SK-N-SH (cell line): Measurements from ENCODE around the gene ABCC3.

ENCODE experiments used
- CHD2 ChIP-seq: fragments of 150-350 bp; IDR thresholded peaks from 2 replicates; pipeline ENCODE4 v1.6.1; 2018; ENCODE audit warnings: low read length; ENCODE audit not compliant: partially characterized antibody
- EP300 ChIP-seq, 2 experiments: IDR thresholded peaks; 2 replicates each; pipeline versions ENCODE4 v1.4.0 to v1.6.1; 2012; ENCODE audit warnings: borderline replicate concordance in 1 of 2, low read depth in 1 of 2, low read length in 1 of 2
- EZH2phosphoT487 ChIP-seq: fragments of 200-600 bp; sonication (generic); IDR thresholded peaks from 2 replicates; pipeline ENCODE4 v1.6.1; 2017; ENCODE audit warnings: low read depth, mixed run types, mild to moderate bottlenecking, antibody characterized with exemption, moderate library complexity, borderline replicate concordance
- NRF1 ChIP-seq: IDR thresholded peaks from 2 replicates; pipeline ENCODE4 v1.6.1; 2012; ENCODE audit warnings: low read depth, mild to moderate bottlenecking, low read length
- POLR2AphosphoS5 ChIP-seq: IDR thresholded peaks from 2 replicates; pipeline ENCODE4 v1.6.1; 2012; ENCODE audit warnings: low read depth, low read length
- RAD21 ChIP-seq: IDR thresholded peaks from 2 replicates; pipeline ENCODE4 v1.6.1; 2012; ENCODE audit warnings: mild to moderate bottlenecking, low read length
- RCOR1 ChIP-seq: fragments of 150-350 bp; IDR thresholded peaks from 2 replicates; pipeline ENCODE4 v1.6.1; 2017; ENCODE audit warnings: antibody characterized with exemption, low read length
- SIN3A ChIP-seq: IDR thresholded peaks from 2 replicates; pipeline ENCODE4 v1.6.1; 2012; ENCODE audit warnings: low read depth, mild to moderate bottlenecking, low read length, moderate library complexity, borderline replicate concordance
- SMC3 ChIP-seq: IDR thresholded peaks from 2 replicates; pipeline ENCODE4 v1.6.1; 2012; ENCODE audit warnings: low read depth, low read length, improper control_type of control experiment
- YY1 ChIP-seq: IDR thresholded peaks from 2 replicates; pipeline ENCODE4 v1.4.0; 2012; ENCODE audit warnings: low read depth, mild to moderate bottlenecking
- TF ChIP-seq, protein P1 (sequence below): fragments of 200-600 bp; sonication (generic); IDR thresholded peaks from 2 replicates; pipeline ENCODE4 v1.6.1; 2017; ENCODE audit warnings: antibody characterized with exemption, mild to moderate bottlenecking, moderate library complexity
- TF ChIP-seq, protein P2 (sequence below): IDR thresholded peaks from 2 replicates; pipeline ENCODE4 v1.6.1; 2012; ENCODE audit warnings: mild to moderate bottlenecking, low read depth, low read length, moderate library complexity

DNA sequence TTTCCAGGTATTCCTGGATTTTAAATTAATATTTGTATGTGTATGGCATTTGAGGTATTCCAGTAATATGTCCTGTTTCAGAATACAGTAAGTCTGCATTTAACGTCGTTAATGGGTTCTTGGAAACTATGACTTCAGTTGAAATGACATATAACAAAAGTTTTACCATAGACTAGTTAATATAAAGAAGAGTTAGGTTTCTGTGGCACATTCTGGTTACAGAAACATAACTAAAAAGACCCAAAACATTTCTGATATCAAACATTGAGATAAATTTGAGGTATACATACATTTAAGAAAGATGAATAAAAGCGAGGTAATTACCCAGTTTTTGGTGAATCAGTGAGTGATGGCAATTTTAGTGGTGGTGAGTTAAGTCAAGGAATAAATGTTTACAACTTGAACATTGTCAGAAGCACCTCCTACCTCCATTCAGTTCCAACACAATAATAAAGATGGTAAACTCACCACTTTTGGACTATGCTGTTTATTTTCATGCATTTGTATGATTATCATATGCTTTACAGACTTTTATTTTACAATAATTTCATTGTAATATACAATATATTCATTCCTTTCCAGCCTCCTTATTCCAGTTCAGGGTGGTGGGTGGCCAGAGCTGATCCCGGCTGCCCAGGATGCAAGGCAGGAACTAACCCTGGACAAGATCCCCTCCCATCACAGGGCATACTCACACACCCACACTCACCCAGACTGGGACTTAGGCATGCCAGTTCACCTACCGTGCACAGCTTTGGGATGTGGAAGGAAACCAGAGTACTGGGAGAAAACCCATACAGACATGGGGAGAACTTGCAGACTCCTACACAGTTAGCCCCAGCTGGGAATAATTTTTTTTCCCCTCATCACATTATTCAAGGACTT is 94.4 kb downstream of the ABCC3 start:
- TF ChIP-seq YY1 (no peak), EZH2phosphoT487 (no peak), EP300 (IDR thresholded peaks at IDR 0.05; ENCODE audit: borderline replicate concordance in 1 of 2, low read depth in 1 of 2, low read length in 1 of 2) (no peak), RAD21 (no peak), POLR2AphosphoS5 (no peak), NRF1 (no peak), SMC3 (no peak), SIN3A (no peak), CHD2 (no peak), RCOR1 (no peak)
- TF ChIP-seq, protein P1, sequence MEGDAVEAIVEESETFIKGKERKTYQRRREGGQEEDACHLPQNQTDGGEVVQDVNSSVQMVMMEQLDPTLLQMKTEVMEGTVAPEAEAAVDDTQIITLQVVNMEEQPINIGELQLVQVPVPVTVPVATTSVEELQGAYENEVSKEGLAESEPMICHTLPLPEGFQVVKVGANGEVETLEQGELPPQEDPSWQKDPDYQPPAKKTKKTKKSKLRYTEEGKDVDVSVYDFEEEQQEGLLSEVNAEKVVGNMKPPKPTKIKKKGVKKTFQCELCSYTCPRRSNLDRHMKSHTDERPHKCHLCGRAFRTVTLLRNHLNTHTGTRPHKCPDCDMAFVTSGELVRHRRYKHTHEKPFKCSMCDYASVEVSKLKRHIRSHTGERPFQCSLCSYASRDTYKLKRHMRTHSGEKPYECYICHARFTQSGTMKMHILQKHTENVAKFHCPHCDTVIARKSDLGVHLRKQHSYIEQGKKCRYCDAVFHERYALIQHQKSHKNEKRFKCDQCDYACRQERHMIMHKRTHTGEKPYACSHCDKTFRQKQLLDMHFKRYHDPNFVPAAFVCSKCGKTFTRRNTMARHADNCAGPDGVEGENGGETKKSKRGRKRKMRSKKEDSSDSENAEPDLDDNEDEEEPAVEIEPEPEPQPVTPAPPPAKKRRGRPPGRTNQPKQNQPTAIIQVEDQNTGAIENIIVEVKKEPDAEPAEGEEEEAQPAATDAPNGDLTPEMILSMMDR = no peak
- TF ChIP-seq, protein P2, sequence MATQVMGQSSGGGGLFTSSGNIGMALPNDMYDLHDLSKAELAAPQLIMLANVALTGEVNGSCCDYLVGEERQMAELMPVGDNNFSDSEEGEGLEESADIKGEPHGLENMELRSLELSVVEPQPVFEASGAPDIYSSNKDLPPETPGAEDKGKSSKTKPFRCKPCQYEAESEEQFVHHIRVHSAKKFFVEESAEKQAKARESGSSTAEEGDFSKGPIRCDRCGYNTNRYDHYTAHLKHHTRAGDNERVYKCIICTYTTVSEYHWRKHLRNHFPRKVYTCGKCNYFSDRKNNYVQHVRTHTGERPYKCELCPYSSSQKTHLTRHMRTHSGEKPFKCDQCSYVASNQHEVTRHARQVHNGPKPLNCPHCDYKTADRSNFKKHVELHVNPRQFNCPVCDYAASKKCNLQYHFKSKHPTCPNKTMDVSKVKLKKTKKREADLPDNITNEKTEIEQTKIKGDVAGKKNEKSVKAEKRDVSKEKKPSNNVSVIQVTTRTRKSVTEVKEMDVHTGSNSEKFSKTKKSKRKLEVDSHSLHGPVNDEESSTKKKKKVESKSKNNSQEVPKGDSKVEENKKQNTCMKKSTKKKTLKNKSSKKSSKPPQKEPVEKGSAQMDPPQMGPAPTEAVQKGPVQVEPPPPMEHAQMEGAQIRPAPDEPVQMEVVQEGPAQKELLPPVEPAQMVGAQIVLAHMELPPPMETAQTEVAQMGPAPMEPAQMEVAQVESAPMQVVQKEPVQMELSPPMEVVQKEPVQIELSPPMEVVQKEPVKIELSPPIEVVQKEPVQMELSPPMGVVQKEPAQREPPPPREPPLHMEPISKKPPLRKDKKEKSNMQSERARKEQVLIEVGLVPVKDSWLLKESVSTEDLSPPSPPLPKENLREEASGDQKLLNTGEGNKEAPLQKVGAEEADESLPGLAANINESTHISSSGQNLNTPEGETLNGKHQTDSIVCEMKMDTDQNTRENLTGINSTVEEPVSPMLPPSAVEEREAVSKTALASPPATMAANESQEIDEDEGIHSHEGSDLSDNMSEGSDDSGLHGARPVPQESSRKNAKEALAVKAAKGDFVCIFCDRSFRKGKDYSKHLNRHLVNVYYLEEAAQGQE = no peak
